ENCODE data around the gene RAB8A. TPM values are rescaled to one million over a fixed set of nuclear protein-coding genes. Genes with fewer than 3 reads are reported as not detected.

RAB8A gene
- total RNA-seq, 1 experiment from 2014 or later: 74.0 TPM

- ATAC-seq: no peak
- CTCF ChIA-PET: interaction anchor here (1.0 to 2.5 kb wide), 2 partner anchors 64 to 86 kb away, joined by 3 to 8 read pairs; no protein-coding TSS in a partner anchor
Observed at GRCh38 chr19:16127080-16127479, 15.4 kb downstream of the RAB8A start.

GRCh38 chr19:16127776-16128371 lies 16.2 kb downstream of the RAB8A start:
- Mint-ChIP-seq H3K36me3 (peaks cover 51% of the 10 kb centered on the region), H3K9me3 (peaks cover 10% of the 10 kb centered on the region), H3K27ac (no peak overlapping the region), H3K27me3 (ENCODE audit: low read depth) (no peaks in the 10 kb centered on the region), H3K4me3 (no peak overlapping the region), H3K4me1 (no peaks in the 10 kb centered on the region)
- ATAC-seq (no peak), DNase-seq (ENCODE audit: low spot score) (no peak)
- CTCF ChIA-PET: interaction anchor here (1.0 to 2.5 kb wide), 2 partner anchors 65 to 87 kb away, joined by 3 to 8 read pairs; no protein-coding TSS in a partner anchor
- POLR2A ChIA-PET: no interaction called here
- no peak for TF ChIP-seq FOXP1 (CRISPR knock-in tag; IDR thresholded peaks at IDR 0.05; ENCODE audit: borderline replicate concordance)
- TF ChIP-seq NFE2L1 (CRISPR knock-in tag; IDR thresholded peaks at IDR 0.05): no peak

More at GRCh38 chr19:16127080-16127479, 15.4 kb downstream of the RAB8A start:
- Mint-ChIP-seq H3K9me3 (peaks cover 10% of the 10 kb centered on the region), H3K27ac (no peak overlapping the region), H3K4me3 (no peak overlapping the region), H3K27me3 (ENCODE audit: low read depth) (no peaks in the 10 kb centered on the region), H3K36me3 (peaks cover 46% of the 10 kb centered on the region), H3K4me1 (no peaks in the 10 kb centered on the region)
- TF ChIP-seq ZNF396 (CRISPR knock-in tag; IDR thresholded peaks at IDR 0.05; ENCODE audit: borderline replicate concordance) (no peak), CREB1 (CRISPR knock-in tag; IDR thresholded peaks at IDR 0.05) (no peak), JAZF1 (CRISPR knock-in tag; IDR thresholded peaks at IDR 0.05) (no peak), EMX1 (CRISPR knock-in tag; IDR thresholded peaks at IDR 0.05) (no peak), NFYB (CRISPR knock-in tag; conservative IDR thresholded peaks at IDR 0.05; ENCODE audit: low read depth) (no peak), ESRRA (CRISPR knock-in tag; IDR thresholded peaks at IDR 0.05; ENCODE audit: borderline replicate concordance) (no peak), TCF7 (CRISPR knock-in tag; IDR thresholded peaks at IDR 0.05; ENCODE audit: low read depth) (no peak), ZNF532 (CRISPR knock-in tag; IDR thresholded peaks at IDR 0.05; ENCODE audit: borderline replicate concordance) (no peak), JUN (CRISPR knock-in tag; IDR thresholded peaks at IDR 0.05) (no peak), GABPB1 (CRISPR knock-in tag; IDR thresholded peaks at IDR 0.05) (no peak)
- no peak for DNase-seq (ENCODE audit: low spot score)
- POLR2A ChIA-PET: no interaction called here

- Mint-ChIP-seq H3K27ac (no peak overlapping the region), H3K4me3 (no peak overlapping the region), H3K9me3 (peaks cover 10% of the 10 kb centered on the region), H3K27me3 (ENCODE audit: low read depth) (no peaks in the 10 kb centered on the region), H3K4me1 (peaks cover 1% of the 10 kb centered on the region), H3K36me3 (peaks cover 58% of the 10 kb centered on the region)
- ChIA-PET POLR2A (no interaction called here), CTCF (no interaction called here)
- ATAC-seq (no peak), DNase-seq (ENCODE audit: low spot score) (no peak)
- no peak for TF ChIP-seq MLX (CRISPR knock-in tag; IDR thresholded peaks at IDR 0.05)
Observed at GRCh38 chr19:16131648-16132047, 20.0 kb downstream of the RAB8A start.

GRCh38 chr19:16133818-16134217 lies 22.1 kb downstream of the RAB8A start:
- Mint-ChIP-seq H3K27me3 (ENCODE audit: low read depth) (peaks cover 10% of the 10 kb centered on the region), H3K9me3 (peaks cover 10% of the 10 kb centered on the region), H3K4me1 (peaks cover 5% of the 10 kb centered on the region), H3K4me3 (no peak overlapping the region), H3K36me3 (peaks cover 49% of the 10 kb centered on the region), H3K27ac (no peak overlapping the region)
- no peak for DNase-seq (ENCODE audit: low spot score)
- ChIA-PET POLR2A (no interaction called here), CTCF (interaction anchor here (1.3 kb wide), 1 partner anchor 52 kb away, joined by 5 read pairs; the partner anchor contains the start of gene FAM32A)
- no peak for ATAC-seq
- TF ChIP-seq FOXJ3 (CRISPR knock-in tag; IDR thresholded peaks at IDR 0.05; ENCODE audit: borderline replicate concordance) (no peak), MYBL2 (CRISPR knock-in tag; IDR thresholded peaks at IDR 0.05) (no peak), PRDM15 (CRISPR knock-in tag; IDR thresholded peaks at IDR 0.05) (no peak)

All from WTC11 (cell line).